GM19328 (cell line): ENCODE measurements around the gene FJX1.
A peak's percentile ranks its signal among the peaks of the same experiment; 100 is the strongest.
"Not testable (repeated sequence)": the region's sequence is repeated elsewhere in the genome, so short reads cannot be mapped to it uniquely, and the experiment has no call there.

Experiments
- ATAC-seq: cut with Tn5 transposase; IDR thresholded peaks from one replicate; pipeline ENCODE4 v1.9.1; 2021; ENCODE audit warnings: mild to moderate bottlenecking, moderate library complexity; ENCODE audit not compliant: unreplicated experiment

FJX1 gene

DNA sequence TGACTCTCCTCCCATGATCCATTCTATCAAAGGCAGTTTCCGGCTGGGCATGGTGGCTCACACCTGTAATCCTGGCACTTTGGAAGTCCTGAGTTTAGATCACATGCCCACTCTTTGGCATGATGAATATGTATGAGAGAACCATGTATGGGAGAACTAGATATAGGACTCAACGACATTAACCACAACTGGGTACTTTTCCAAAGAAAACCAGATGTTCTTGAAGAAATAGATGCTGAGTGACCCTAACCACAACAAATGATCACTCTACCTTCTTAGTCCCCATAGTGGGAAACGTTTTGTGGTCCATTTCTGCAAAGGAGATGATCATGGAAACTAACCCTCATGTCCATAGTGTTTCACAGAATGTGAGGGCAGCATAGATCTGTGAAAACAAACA, 13.6 kb downstream of the FJX1 start:
- ATAC-seq = no peak

DNA sequence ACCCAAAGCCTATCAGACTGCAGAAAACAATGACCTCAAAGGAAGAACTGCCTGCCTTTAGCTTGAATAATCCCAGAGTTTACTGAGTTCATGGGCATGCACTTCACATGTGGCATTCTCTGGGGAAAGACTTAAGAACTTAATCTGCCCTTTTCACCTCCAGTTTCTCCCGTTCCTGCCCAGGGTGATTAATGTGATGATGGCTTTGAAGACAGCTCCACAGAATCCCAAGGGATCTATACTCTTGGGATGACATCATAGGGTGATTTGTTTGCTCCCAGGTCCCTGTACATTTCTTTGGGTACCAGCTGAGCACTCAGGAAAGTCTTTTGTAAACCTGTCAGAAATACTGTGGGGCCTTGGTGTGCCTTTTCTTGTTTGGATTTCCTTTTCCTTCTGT, 14.0 kb downstream of the FJX1 start:
- no peak for ATAC-seq

DNA sequence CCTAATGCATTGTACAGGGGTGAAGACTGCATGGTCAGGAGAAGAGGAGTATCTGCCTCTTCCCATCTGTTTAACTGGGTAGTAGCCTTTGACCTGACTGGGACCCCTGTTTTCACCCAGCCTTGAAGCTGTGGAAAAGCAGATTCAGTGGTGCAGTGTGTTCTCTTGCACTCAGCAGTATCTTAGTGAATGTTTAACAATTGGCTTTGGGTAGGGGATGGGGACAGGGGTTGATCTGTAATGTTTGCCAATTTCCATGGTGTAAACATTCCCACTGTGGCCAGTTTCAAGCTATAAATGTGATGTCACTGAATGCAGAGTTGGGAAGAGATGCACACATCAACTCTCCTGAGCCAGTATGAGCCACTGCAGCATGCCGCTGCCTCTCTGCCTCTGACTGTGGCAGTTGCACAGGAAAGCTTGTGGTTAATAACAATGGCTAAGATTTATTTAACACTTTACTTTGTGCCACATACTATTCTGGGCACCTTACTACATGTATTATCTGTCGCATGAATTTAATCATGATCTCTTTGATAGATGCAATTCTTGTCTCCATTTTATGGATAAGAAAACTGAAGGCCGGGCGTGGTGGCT, 15.7 kb downstream of the FJX1 start:
- no peak for ATAC-seq

DNA sequence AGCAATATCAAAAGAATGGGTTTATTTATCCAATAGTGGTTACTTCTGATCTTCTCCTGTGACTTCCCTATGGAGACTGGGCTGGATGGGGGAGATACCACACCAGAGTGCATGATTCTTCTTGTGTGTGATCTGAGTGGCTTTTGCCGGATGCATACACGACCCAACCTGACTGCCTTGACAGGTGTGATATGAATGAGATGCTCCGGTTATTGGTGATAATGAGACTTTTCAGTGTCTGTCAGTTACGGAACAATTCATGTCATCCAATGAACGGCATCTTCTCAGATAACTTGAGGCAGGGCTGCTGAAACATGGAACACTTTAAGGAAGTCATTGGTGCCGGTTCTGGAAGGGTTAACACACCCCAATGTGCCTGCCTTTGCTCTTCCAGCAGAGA, 17.7 kb downstream of the FJX1 start:
- no peak for ATAC-seq

DNA sequence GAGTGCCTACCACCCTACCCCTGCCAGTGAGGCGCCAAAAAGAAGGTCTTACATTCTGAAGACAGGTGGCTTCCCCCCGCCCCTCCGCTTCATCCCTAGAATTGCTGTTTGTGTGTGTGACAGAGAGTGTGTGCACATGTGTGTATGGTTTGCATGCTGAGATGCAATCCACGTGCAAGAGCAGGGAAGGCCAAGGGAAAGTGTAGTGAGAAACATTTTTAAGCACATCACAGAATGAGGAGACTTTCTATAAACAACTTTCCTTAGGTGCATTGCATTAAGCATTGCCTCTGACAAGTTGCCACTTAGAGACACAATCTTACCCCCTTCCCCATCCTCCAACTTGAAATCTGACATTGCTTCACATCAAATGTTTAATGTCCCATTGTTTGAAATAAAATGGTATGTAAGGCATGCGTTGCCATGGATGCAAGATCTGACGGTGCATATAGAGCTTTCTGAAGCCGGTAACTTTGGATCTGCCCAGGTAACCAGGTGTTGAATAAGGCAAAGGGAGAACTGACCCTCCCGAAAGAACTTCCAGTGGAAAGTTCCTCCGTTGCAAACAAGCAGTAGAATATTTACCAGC, 21.4 kb downstream of the FJX1 start:
- no peak for ATAC-seq

- ATAC-seq = no peak
Observed at GRCh38 chr11:35641171-35641897, 23.1 kb downstream of the FJX1 start.

DNA sequence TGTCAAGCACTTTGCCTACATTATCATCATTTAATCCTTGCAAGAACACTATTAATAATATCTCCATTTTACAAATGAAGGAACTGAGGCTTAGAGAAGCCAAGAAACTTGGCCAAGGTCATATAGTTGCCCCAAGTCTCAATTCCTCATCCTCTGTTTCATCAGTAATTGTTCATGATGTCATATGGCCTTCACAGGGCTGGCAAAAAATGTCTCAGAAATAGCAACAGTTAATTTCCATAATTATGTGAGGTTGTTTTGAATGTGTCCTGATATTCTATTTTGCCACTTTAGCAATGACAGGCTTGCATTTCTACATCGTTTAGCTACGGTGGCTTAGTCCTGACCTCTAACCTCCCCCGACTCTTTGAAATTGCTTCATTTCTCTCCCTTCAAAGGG, 23.7 kb downstream of the FJX1 start:
- ATAC-seq = no peak

DNA sequence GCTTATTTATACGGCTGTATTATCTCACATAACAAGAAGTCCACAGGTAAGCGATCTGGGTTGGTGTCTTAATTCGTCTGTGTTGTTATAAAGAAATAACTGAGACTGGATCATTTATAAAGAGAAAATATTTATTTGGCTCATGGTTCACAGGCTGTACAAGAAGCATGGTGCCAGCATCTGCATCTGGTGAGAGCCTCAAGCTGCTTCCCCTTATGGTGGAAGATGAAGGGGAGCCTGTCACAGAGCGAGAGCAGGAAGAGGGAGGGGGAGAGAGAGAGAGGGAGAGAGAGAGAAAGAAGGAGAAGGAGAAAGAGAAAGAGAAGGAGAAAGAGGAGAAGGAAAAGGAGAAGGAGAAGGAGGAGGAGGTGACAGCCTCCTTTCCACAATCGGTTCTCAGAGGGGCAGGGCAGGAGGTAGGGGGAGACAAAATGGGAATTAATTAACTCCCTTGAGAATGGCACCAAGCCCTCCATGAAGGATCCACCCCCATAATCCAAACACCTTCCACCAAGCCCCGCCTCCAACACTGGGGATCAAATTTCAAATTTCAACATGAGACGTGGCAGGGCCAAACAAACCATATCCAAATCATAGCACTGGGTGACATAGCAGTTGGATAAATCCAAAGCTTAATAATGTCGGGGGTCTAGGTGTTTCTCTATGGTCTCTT, 29.3 kb downstream of the FJX1 start:
- ATAC-seq = no peak

GRCh38 chr11:35650006-35650405, 31.7 kb downstream of the FJX1 start:
- ATAC-seq = no peak

DNA sequence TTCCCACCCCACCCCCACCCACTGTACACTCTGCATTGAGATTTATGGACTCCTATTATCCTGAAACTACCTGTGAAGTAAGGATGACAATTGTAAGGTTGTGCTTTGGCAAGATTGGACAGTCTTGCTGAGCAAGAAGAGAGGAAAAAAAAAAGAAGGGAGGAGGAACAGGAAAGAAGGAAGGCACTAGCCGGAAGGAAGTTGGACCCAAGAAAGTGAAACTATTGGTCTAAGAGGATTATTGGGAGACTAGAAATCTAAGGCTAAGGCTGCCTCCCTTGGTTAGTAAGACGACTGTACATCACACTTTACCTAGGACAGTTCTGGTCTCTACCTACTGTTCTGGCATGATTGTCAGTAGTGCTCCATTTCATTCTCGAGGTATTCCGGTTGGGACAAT, 32.2 kb downstream of the FJX1 start:
- ATAC-seq = no peak

DNA sequence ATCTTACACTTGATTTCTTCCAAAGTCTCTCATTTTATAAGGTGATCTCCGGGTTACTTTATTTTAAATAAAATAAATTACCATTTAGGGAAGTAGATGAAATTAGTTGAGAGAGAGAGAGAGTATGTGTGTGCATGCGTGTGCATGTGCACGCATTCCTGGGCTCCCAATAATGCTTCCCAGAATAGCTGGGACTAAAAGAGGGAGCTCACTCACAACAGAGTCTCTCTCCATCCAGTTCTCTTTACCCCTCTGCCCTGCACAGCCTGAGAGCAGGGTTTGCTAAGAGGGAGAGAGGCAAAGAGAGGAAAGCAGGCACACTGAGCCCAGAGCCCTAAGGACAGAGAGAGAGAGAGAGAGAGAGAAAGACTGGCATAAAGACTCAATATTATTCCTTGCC, 33.0 kb downstream of the FJX1 start:
- no peak for ATAC-seq

DNA sequence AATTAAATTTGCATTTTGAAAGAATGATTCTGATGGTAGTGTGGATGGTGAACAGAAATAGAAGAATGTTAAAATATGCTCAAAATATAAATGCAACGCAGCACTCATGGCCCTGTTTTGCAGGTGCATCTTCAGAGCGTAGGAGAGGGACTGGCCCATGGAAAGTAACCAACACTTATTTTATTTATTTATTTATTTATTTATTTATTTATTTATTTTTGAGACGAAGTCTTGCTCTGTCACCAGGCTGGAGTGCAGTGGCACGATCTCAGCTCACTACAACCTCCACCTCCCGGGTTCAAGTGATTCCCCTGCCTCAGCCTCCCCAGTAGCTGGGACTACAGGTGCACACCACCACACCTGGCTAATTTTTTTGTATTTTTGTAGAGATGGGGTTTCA, 34.5 kb downstream of the FJX1 start:
- ATAC-seq = not testable (repeated sequence)

DNA sequence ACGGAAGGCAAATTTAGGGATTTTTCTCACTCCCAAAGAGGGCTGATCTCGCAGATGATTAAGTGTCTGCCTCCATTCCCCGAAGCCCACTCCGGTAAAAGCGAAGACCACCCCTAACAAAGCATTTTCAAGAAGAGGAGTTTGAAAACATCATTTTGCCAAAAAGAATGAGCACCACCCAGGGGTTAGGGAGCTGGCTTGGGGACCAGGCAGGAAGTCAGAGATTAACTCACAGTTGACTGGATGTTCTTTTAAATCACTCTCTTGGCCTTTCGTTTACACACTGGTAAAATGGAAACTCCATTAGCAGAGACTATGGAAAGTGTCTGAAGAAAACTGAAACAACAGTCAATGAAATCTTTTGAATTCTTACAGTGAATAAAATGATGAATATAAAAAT, 36.5 kb downstream of the FJX1 start:
- ATAC-seq = no peak

GRCh38 chr11:35655254-35655653, 37.0 kb downstream of the FJX1 start:
- no peak for ATAC-seq

DNA sequence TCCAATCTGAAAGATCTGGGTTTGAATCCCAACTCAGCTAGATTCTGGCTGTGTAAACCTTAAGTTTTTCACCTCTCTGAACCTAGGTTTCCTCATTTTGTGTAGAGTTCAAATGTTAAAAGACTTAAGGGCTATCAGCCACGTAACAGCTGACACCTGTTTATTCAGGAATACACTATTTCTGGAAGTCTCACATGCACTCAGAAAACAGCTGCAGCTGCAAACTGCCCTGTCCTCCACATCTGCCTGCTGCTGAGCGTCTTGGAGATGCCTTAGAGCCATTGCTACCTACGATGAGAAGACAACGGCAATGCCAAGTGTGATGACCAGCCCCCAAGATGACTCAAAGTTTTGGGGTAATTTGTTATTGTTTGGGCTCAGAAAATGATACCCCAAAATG, 37.6 kb downstream of the FJX1 start:
- ATAC-seq = no peak

DNA sequence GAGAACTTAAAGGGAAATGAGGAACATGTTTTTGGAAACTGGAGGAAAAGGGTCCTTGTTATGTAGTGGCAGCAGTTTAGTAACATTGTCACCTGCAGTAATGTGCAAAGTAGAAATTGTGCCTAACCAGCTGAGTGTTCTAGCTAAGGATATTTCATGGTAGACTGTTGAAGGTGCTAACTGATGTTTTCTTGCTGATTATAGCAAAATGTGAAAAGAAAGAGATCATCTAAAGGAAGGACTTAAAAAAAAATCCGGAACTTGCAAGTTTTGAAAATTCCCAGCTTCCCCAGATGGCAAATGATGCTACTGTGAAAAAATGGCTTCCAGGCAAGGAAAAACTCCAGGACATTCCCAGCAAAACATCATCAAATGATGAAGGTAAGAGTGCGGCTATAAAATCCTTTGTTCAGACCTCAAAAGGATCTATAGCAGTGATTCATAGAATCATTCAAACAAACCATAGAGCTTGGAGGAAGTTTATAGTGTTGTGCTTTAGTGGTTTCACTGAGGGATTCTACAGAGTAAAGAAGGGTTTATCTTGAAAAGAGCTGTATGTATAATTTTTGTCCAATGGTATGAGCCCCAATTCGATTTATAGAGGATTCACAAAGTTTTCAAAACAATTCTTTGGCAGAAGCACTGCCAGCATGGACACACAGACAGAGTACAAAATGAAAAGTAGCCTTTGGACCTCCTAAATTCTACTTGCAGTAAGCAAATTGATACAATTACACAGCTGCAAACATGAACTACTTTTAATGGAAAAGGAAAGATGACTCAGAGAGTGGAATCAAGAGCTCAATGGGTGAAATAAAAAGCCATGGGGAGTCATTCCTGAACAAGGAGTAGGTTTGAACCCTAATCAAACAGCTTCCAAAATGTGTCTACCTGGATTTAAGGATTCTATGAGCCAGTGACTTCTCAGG, 40.0 kb downstream of the FJX1 start:
- ATAC-seq = no peak

DNA sequence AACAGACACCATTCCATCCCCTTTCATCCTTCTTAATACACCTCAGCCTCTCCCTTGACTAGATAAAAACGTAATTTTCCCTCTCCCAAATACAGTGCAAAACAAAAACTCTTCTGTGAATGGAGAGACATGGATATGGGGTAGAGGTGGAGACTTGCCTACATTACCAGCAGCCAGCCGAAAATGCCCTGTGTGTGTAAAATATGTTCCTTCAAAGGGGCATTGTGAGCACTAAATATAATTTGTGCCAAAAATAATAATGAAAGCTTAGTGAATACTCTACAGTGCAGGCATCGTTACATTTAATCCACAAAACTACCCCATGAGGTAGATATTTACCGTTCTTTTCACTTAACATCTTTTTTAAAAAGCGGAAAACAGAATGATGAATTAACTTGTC, 43.3 kb downstream of the FJX1 start:
- no peak for ATAC-seq

DNA sequence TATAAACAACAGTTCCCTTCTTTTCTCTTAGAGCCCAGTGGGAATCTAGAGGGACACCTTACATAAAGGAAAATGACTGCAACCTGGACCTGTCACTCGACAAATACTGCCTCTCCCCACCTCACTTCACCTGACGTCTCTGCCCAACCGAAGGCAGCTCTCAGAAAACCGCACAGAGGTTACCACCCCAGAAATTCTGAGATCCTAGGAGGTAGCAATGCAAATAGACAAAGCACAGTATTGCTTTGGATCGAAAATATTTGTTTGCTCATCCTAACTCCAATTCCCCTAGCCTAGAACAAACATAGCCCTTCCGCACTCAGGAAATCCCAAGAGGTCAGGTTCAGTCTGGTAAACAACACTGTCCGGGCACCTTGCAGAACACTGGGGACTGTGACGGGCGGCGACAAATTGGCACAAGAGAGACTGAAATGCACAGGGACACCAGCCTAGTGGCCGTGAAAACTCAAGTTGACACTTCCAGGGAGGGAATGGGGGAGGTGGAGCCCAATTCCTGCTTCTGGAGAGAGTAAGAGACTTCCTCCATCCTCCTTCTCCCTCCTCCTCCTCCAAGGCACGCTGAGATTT, 43.9 kb downstream of the FJX1 start:
- ATAC-seq = peak; percentile 36

DNA sequence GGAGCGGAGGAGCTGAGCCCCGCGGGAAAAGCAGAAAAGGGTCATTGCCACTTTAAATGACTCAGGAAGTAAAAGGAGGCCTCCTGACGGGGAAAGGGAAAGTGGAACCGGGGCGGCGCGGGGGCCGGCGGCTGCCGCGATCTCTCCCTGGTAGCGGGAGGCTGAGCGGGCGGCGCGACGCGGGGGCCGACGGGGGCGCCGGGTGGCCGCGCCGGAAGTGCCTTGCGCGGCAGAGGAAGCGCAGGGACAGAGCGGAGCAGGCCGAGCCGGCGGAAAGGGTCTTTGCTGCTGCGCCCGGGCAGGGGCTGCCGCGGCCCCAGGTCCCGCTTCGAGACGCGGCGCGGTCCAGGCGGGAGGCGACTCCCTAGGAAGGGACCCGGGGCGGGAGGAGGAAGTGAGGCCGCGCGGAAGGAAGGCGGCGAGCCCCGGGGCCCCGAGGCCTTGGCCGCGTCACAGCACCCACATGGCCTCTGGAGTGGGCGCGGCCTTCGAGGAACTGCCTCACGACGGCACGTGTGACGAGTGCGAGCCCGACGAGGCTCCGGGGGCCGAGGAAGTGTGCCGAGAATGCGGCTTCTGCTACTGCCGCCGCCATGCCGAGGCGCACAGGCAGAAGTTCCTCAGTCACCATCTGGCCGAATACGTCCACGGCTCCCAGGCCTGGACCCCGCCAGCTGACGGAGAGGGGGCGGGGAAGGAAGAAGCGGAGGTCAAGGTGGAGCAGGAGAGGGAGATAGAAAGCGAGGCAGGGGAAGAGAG, 44.6 kb downstream of the FJX1 start, which contains the start of gene TRIM44:
Gene TRIM44 (plus strand): TSS at position 127 of the 759 bp plus-strand sequence. CDS start 337 bp downstream, at position 464.
- ATAC-seq = peak; percentile 95

- ATAC-seq = no peak
Observed at GRCh38 chr11:35663408-35663702, 45.1 kb downstream of the FJX1 start.
